HTERT RPE-1 (cell line): ENCODE results near the gene PPP2R5B.

Source experiments
- in situ Hi-C: fragments of 300-500 bp; cut with MboI; formaldehyde crosslinking; loops from 4 replicates; pipeline ENCODE4 v1.14.3; 2020; ENCODE audit warnings: low sequenced_read_pairs

Gene PPP2R5B

GRCh38 chr11:64926689-64927088 is 2.2 kb downstream of the PPP2R5B start:
- in situ Hi-C loops = no loop called here

GRCh38 chr11:64928957-64929356 is 4.5 kb downstream of the PPP2R5B start:
- in situ Hi-C loops = no loop called here

- in situ Hi-C loops = no loop called here
Measured at GRCh38 chr11:64929625-64930024, 5.1 kb downstream of the PPP2R5B start.

- in situ Hi-C loops = no loop called here
Measured at GRCh38 chr11:64930340-64930739, 5.9 kb downstream of the PPP2R5B start.

GRCh38 chr11:64931290-64931689 is 6.8 kb downstream of the PPP2R5B start:
- in situ Hi-C loops = no loop called here

DNA sequence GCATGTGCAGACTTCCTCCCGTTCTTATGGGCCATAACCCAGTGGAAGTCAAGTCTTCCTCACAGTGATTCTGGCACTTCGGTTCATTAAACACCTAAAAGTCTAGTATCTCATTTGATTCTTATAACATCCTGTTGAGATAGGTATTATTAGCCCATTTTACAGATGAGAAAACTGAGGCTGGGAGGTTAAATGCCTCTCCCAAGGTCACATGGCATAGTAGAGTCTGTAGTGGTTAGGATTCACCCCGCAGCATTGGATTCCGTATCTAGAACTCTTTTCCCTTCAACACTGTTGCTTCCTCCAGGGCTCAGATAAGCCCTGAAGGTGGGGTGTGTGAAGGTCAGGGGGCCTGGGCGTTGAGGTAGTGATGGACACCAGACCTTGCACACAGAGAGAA is 7.8 kb downstream of the PPP2R5B start:
- in situ Hi-C loops = no loop called here

GRCh38 chr11:64933213-64933934 is 8.9 kb downstream of the PPP2R5B start:
- in situ Hi-C loops = no loop called here

GRCh38 chr11:64933935-64934681 is 9.6 kb downstream of the PPP2R5B start:
- in situ Hi-C loops = no loop called here

- in situ Hi-C loops = no loop called here
Measured at GRCh38 chr11:64934682-64935358, 10.3 kb downstream of the PPP2R5B start.

- in situ Hi-C loops = no loop called here
Measured at GRCh38 chr11:64935359-64936081, 11.0 kb downstream of the PPP2R5B start, which contains the start of gene GPHA2. GPHA2 (minus strand) TSS chr11:64935893; CDS start chr11:64935460, 433 bp downstream.

DNA sequence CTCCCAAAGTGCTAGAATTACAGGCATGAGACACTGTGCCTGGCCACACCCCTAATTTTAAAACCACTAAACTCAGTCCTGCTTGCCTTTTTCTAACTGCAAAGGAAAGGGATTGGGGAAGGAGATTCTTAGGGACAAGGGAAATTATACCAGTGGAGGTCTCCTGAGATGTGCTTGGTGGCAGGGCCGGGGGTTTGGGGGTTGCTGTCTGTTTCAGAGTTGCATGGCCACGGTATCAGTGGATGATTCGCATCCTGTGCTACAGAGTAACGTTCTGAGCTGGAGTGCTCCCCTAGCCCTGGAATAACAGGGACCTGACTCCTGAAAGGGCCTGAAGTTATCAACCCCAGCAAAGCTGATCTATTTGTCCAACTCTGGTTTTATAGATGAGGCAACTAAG is 12.1 kb downstream of the PPP2R5B start:
- in situ Hi-C loops = no loop called here

DNA sequence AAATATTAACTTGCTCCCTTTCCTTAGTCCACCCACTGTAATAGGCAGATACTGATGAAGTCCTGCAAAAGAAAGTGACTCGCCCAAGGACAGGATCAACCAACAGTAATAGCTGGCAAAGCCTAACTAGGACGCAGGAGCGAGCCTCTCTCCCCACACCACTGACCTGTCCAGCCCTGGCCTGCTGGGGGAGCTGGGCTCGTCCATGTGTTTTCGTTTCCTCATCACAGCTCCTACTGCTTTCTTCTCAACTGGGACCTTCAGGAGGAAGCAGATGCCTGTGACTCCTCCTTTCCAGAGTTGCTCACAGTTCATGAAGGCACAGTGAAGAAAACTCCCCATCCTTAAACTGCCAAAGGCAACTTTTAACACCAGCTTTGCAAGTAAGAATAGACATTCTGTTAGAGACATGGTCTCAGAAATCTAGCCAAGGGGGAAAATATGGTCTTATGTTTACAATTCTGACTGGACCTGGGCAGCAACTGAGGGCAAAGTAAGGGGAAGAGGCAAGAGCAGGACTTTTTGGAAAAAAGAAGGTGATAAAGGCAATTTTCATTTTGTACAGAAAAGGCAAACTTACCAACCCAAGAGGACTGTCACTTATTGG is 22.8 kb downstream of the PPP2R5B start:
- in situ Hi-C loops = no loop called here

DNA sequence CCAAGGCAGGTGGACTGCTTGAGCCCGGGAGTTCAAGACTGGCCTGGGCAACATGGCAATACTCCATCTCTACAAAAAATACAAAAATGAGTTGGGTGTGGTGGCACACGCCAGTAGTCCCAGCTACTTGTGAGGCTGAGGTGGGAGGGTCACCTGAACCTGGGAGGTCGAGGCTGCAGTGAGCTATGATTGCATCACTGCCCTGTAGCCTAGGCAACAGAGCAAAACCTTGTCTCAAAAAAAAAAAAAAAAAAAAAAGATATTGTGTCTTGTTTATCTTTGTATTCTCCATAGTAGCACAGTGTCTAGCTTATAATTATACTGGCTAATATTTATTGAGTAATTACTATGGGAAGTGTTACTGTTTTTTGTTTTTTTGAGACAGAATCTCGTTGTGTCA is 27.0 kb downstream of the PPP2R5B start:
- in situ Hi-C loops = no loop called here

DNA sequence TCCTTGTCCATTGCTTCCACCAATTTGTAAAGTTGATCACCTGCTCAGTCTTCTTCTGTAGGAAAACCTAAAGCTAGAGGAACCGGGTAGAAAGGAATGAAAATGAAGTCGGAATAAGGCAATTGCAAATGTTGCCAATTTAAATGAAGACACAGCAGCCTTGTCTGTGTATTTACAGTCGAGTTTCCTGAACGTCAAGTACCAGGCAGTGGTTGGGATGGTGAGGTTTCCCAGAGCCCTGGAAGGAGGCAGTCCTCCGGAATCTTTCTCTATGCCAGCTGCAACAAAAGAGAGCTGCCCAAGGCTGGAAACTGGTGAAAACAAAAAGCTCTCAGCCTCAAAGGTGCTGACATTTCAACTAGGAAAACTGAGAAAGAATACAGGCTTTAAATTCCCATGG is 29.7 kb downstream of the PPP2R5B start:
- in situ Hi-C loops = no loop called here

DNA sequence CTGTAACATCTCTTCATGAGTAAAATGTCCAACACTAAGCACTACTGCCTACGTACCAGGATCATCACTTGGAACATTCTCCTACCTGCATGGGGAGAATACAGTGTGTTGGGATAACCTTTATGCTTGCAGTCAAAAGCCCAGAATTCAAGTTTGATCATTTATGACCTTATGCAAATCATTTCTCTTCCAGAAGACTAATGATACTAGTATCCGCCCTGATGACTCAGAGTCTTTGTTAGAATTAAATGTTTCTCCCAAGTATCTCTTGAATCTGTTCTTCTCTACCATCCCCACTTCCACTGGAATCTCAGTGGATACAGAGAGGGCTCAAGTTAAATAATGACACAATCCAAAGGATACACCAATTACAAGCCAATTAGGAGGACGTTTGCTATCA is 35.0 kb downstream of the PPP2R5B start:
- in situ Hi-C loops = no loop called here

DNA sequence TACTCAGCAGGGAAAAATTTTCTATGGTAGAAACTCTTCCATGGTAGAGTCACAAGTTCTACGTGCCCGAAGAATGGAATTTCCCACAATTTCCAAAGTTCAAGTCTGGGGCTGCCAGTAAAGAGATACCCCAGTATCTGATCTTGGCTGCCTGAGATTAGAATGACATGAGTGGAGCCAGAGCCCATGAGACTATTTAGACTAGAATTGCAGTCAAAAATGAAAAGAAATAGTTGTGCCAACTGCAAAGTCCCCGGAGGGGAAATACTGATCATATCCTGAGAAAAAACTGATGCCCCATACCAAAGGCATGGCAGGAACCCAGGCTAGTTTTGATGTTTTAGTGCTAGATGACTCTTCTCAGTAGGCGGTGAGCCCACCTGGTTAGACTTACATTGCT is 36.2 kb downstream of the PPP2R5B start:
- in situ Hi-C loops = no loop called here

DNA sequence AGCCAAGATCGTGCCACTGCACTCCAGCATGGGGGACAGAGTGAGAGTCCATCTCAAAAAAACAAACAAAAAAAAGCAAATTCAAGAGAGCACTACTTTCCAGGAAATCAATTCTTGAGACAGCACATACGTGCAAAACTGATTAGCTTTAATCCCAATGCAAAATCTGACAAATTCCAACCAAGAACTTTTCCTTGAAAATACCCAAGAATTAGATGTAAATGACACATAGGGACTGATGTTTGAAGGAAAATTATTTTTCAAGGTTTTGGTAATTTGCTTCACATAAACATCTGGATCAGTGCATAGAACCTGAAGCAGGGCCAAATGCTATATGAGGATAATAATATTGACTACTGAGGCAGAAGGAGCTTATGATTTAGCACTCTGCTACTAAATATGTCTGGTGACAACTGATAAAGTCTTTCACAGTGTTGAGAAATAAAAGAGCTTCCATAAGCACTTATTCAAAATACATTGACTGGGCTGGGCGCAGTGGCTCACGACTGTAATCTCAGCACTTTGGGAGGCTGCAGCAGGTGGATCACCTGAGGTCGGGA is 38.7 kb downstream of the PPP2R5B start:
- in situ Hi-C loops = no loop called here

DNA sequence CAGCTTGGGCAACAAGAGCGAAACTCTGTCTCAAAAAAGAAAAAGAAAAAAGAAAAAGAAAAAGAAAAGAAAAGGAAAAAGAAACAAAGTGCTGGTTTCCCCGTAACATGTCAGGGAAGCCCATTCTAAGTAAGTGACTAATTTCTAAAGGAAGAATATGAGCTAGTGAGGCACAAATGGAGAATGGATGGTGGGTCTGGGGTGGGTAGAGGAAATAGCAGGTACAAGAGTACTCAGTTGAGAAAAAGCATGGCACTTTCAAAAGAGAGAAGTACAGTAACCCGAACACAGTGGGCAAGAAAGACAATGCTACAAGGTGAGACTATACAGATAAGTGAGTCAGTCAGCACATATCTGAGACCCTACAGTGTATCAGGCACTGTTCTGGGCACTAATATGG is 42.9 kb downstream of the PPP2R5B start:
- in situ Hi-C loops = no loop called here

GRCh38 chr11:64969209-64969608 is 44.7 kb downstream of the PPP2R5B start:
- in situ Hi-C loops = no loop called here

DNA sequence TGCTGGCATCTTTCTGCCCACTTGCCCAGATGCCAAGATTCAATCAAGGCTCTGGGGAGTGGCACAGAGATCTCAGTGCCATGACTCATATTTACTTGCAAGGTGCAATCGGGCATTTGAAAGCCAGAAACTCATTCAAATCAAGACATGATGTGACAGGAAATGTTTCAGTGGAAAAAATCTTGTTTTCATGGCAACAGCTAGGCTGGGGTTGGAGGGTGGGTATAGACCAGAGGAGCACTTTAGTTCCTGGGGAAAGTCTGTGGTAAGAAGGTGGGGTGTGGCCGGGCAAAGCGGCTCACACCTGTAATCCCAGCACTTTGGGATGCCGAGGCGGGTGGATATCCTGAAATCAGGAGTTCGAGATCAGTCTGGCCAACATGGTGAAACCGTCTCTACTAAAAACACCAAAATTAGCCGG is 46.3 kb downstream of the PPP2R5B start:
- in situ Hi-C loops = no loop called here
